ENCODE results near the gene EIF2B2.
A peak's percentile ranks its signal among the peaks of the same experiment; 100 is the strongest.
"Not testable (repeated sequence)": the region's sequence is repeated elsewhere in the genome, so short reads cannot be mapped to it uniquely, and the experiment has no call there.

The EIF2B2 gene

GRCh38 chr14:74995781-74996180, 6.9 kb upstream of the EIF2B2 start:
- DNase-seq: not testable (repeated sequence)

DNA sequence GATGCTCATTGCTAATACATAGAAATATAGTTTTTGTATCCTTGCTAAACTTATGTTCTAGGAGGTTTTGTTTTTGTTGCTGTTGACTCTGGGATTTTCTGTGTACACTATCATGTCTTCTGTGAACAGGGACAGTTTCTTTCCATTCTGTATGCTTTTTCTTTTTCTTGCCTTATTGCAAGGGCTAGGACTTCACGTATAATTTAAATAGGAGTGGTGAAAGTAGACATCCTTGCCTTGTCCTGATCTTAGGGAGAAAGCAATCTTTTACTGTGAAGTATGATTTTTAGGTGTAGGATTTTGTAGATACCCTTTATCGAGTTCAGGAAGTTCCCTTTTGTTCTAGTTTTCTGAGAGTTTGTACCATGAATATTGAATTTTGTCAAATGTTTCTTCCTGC, 1.5 kb upstream of the EIF2B2 start:
- no peak for DNase-seq

DNA sequence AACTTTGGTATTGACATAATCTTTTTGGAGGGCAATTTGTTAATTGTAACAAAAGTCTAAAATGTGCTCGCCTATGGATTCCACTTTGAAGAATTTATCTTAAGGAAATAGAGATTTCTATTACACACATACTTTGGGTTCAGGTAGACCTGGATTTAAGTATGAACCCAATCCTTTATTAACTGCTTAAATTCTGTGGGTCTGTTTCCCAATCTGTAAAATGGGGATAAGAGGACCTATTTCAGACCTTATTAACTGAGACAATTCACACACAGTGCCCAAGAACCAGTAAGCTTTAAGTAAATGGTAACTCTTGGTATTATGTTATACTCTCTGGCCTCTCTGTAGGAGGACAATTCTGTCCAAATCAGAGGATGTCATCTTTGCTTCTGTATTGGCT, 822 bp upstream of the EIF2B2 start:
- DNase-seq: no peak

- peak in 1 of 2 donors; percentile 7 for DNase-seq
Measured at GRCh38 chr14:75003250-75004027, 718 bp downstream of the EIF2B2 start.

- no peak for DNase-seq
Measured at GRCh38 chr14:75005357-75005756, 2.6 kb downstream of the EIF2B2 start.

- no peak for DNase-seq
Measured at GRCh38 chr14:75009176-75009575, 6.5 kb downstream of the EIF2B2 start.

GRCh38 chr14:75010472-75011093, 7.9 kb downstream of the EIF2B2 start:
- no peak for DNase-seq

GRCh38 chr14:75011356-75011994, 8.8 kb downstream of the EIF2B2 start:
- no peak for DNase-seq

- DNase-seq: no peak
Measured at GRCh38 chr14:75013290-75013689, 10.6 kb downstream of the EIF2B2 start.

GRCh38 chr14:75015496-75015895, 12.8 kb downstream of the EIF2B2 start:
- DNase-seq: no peak

DNA sequence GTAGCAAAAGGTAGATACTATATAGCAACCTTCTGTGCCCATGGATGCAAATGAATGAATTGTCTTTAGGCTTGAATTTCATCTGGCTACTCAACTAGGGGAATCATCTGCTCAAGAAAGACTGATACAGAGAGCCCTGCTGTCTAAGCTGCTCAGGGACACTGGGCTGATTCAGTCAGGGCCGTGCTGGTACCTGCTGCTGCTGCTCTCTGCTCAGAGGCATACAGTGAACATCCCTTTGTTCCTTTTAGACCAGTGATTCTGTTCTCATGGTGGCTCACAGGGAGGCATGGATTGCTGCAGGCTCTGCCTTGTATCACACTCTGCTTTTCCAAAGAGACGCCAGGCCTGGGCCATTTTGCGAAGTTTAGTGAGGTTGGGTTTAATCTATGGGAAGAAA, 14.1 kb downstream of the EIF2B2 start:
- no peak for DNase-seq

DNA sequence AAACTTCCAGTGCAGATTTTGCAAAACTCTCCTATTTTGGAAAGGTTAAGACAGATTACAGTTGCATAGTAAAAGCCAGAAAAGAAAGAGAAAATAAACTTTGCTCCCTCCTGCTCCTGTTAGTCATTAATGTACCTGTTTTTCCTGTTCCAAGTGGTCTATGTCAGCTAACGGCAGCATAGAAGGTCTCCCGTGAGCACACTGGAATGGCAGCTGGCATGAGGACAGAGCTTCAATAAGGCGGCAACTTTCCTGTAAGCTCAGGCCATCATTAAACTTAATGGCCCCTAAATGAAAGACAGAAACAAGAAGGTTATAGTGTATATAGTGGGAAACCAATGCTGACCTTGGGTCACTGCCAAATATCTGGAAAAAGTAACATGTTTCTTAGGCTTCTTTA, 16.0 kb downstream of the EIF2B2 start:
- no peak for DNase-seq

GRCh38 chr14:75022655-75023054, 19.9 kb downstream of the EIF2B2 start:
- DNase-seq: no peak

GRCh38 chr14:75023108-75023507, 20.4 kb downstream of the EIF2B2 start:
- no peak for DNase-seq

- peak in 1 of 2 donors; percentile 18 for DNase-seq
Measured at GRCh38 chr14:75025082-75025481, 22.4 kb downstream of the EIF2B2 start.

GRCh38 chr14:75025876-75026275, 23.2 kb downstream of the EIF2B2 start:
- no peak for DNase-seq

GRCh38 chr14:75030147-75030546, 27.4 kb downstream of the EIF2B2 start:
- no peak for DNase-seq

GRCh38 chr14:75032939-75033338, 30.2 kb downstream of the EIF2B2 start:
- DNase-seq: no peak

- no peak for DNase-seq
Measured at GRCh38 chr14:75040507-75040906, 37.8 kb downstream of the EIF2B2 start.

GRCh38 chr14:75040959-75041358, 38.2 kb downstream of the EIF2B2 start:
- DNase-seq: no peak

DNA sequence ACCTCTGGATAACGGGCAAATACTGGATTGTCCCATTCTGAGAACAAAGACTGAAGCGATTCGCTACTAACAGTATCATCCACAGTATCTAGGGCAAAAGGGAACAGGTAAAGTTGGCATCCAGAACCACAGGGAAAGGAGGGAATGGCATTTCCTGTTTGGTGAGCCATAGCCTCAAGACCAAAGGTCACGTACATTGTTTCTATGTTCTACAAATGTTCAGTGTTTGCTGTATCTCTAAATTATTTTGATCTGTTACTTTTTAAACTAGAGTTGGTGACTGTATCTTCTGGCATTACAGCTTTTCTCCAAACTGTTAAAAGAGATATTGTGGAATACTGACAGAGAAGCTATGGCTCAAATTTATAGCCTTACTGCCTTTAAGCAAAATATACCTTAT, 38.9 kb downstream of the EIF2B2 start:
- DNase-seq: no peak

GRCh38 chr14:75042035-75042434, 39.3 kb downstream of the EIF2B2 start:
- no peak for DNase-seq

DNA sequence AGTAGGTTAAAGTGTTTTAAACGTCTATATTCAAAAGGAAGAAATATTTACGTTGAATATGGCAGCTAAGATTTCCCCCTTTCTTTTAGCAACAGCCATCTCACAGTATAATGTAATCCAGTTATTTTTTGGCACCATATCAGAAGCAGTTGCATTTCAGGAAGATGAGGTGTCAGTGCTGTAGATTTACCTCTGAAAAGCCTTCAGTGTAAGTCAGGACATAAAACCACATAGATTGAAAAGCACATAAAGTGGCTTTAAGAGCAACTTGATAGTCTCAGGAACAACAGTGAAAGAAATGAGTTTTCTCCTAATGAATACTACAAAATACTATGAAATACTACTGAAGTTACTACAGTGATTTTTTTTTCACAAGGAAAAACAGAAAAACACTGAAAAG, 41.6 kb downstream of the EIF2B2 start:
- no peak for DNase-seq

DNA sequence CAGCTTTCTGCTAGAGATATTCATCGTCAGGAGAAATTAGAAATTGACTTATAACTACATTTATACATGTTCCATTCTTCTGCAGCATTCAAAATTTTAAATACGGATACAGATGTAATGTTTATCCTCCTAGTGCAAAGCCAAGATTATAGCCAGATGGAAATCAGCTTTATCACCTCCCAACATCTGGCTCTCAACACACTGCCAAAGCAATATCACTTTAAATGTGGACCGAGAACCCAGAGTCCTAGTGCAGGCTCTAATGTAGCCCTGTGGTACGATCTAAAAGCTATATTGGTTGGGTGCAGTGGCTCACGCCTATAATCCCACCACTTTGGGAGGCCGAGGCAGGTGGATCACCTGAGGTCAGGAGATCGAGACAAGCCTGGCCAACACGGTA, 42.0 kb downstream of the EIF2B2 start:
- no peak for DNase-seq

All from CD4-positive, alpha-beta T cell treated with Interleukin-1 beta for 1 hour (primary cell).